D721Med (cell line): ENCODE measurements around the gene KIF14.

ENCODE experiments used
- DNase-seq: peaks from one replicate; pipeline ENCODE4 v3.0.0; 2011; ENCODE audit warnings: low spot score; ENCODE audit not compliant: insufficient read length
- FAIRE-seq: peaks from 2 replicates; lab custom pipeline; 2011; peaks lifted over from hg19 to GRCh38; lab: Jason Lieb, UNC
- TF ChIP-seq, protein P1 (sequence below): IDR thresholded peaks from 2 replicates; pipeline ENCODE4 v1.5.1; 2012; ENCODE audit warnings: mild to moderate bottlenecking, control low read depth; ENCODE audit not compliant: insufficient read depth; ENCODE audit errors: missing control alignments

The KIF14 gene

DNA sequence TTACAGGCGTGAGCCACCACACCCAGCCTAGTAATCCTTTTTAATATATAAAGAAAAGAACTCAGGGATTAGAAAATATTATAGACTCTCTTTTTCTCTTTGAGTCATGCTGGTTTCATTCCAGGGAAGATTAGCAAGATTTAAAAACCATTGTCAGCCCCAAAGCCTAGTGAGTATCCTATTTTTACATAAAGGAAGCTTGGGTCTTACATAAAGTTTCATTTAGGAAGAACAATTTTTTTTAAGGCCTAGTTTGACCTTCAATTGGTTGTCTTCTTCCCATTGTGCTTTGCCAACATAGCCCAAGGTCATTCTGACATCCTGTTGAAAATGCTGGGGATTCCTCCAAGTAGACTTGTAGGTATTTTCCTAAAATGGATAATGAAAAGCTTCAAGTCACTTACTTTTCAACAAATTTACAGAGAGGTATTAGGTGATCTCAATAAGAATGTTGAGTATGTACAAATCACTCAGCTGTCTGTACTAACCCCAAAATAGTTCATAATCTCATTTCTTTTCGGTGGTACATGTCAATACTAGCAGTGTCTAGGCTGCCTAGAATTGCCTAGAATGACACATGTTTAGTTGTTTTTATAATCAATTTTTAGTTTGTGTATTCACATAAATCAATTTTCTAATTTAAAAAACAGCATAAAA lies 4.3 kb upstream of the KIF14 start:
- DNase-seq (no peak), FAIRE-seq (no peak)
- TF ChIP-seq, protein P1, sequence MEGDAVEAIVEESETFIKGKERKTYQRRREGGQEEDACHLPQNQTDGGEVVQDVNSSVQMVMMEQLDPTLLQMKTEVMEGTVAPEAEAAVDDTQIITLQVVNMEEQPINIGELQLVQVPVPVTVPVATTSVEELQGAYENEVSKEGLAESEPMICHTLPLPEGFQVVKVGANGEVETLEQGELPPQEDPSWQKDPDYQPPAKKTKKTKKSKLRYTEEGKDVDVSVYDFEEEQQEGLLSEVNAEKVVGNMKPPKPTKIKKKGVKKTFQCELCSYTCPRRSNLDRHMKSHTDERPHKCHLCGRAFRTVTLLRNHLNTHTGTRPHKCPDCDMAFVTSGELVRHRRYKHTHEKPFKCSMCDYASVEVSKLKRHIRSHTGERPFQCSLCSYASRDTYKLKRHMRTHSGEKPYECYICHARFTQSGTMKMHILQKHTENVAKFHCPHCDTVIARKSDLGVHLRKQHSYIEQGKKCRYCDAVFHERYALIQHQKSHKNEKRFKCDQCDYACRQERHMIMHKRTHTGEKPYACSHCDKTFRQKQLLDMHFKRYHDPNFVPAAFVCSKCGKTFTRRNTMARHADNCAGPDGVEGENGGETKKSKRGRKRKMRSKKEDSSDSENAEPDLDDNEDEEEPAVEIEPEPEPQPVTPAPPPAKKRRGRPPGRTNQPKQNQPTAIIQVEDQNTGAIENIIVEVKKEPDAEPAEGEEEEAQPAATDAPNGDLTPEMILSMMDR: no peak

GRCh38 chr1:200619894-200620272 lies 668 bp downstream of the KIF14 start:
- TF ChIP-seq, protein P1: no peak
- DNase-seq (no peak), FAIRE-seq (peak; percentile 56)

GRCh38 chr1:200610846-200611245 lies 9.7 kb downstream of the KIF14 start:
- no peak for FAIRE-seq
- TF ChIP-seq, protein P1: no peak
- no peak for DNase-seq

GRCh38 chr1:200602632-200603031 lies 17.9 kb downstream of the KIF14 start:
- FAIRE-seq (peak; percentile 56), DNase-seq (no peak)
- TF ChIP-seq, protein P1: no peak

GRCh38 chr1:200590001-200590400 lies 30.6 kb downstream of the KIF14 start:
- TF ChIP-seq, protein P1: no peak
- FAIRE-seq: no peak
- DNase-seq: no peak

DNA sequence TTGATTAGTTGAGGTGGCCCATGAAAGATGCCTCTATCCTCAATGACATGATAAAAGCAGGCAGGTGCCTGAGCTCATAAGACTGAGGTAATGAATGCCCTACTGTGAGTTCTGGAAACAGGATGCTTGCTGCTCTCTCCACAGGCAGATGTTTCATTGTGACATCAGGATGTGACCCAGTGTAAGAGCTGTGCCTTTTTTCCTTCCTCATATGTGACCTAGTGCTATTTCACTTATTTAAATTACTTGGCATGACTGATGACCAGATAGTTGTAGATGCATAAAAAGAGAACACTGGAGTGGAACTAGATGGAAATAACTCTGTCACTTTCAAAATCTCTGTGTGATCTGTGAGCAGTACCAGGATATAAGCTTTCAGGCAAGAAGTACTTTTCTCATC lies 31.9 kb downstream of the KIF14 start:
- FAIRE-seq: no peak
- TF ChIP-seq, protein P1: no peak
- no peak for DNase-seq

DNA sequence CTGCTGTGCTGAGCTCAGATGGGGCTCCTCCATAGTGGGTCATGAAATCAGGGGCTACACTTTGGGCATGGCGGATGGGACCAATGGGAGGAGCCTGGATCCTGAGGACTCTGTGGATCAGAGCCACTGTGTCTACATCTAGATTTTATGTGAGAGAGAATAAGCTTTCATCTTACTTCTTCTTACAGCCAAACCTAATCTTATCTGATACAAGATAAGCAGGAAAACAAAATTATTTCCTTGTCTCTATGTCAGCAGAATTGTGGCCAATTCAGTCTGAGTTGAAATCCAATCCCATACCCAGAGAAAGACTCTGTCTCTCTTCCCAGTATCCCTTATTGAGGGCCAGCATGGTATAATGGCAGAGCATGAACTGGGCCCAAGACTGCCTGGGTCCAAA lies 56.2 kb downstream of the KIF14 start:
- TF ChIP-seq, protein P1: no peak
- DNase-seq: no peak
- no peak for FAIRE-seq
